GM12872 (cell line): ENCODE results near the gene SCMH1.

Experiments used
- CTCF ChIP-seq: IDR thresholded peaks from 3 replicates; pipeline ENCODE4 v1.5.1; 2011; ENCODE audit warnings: low read depth, mild to moderate bottlenecking, low read length, moderate library complexity; ENCODE audit not compliant: insufficient read depth

Gene SCMH1

DNA sequence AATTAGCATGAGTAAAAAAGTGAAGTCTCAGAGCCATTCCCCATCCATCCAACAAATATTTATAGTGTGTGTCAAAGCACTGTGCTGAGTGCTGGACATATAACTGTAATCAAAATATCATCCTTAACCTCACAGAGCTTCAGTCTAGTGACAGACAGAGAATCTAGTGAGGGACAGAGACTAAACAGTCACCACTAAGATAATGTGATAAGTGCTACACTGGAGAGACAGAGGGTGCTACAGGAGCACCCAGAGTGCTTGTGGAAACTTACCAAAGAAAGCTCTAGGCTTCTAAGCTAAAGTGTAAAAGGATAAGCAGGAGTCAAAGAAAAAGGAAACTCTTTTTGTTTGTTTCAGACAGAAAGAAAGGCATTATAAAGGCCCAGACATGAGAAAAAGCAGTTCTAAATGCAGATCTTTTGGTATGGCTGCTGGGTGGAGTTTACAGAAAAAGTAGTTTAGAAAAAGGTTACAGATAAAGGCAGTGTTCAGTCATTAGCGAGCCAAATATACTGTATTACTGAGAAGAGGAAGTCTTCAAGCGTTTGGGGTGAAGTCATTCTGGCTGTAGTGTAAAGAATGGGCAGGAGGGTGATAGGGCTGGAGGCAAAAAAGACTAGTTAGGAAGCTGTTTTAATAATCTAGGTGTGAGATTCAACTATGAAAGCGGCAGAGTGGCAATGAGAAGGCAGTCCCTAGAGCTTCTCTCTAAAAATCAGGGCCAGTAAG is 83.8 kb downstream of the SCMH1 start:
- no peak for TF ChIP-seq CTCF

- no peak for TF ChIP-seq CTCF
Observed at GRCh38 chr1:41155105-41155504, 87.0 kb downstream of the SCMH1 start.

DNA sequence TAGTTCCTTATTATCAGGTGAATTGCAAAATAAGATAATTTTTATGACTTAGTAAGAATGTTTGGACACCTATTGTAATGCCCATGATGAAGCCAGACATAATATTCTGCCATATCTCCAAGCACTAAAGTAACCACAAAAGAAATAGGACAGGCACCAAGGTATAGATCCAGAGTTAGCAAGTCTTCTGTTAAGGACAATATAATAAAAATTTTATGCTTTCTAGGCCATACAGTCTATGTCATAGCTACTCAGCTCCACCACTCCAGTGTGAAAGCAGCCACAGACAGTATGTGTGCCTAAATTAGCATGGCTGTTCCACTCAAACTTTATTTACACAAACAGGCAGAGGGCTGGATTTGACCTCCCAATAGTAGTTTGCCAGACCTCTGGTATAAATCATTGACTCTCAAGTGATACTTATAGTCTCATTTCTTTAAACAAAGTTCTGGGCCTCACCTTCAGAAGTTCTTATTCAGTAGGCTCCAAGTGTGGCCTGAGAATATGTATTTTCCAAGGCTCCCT is 88.3 kb downstream of the SCMH1 start:
- TF ChIP-seq CTCF: no peak

DNA sequence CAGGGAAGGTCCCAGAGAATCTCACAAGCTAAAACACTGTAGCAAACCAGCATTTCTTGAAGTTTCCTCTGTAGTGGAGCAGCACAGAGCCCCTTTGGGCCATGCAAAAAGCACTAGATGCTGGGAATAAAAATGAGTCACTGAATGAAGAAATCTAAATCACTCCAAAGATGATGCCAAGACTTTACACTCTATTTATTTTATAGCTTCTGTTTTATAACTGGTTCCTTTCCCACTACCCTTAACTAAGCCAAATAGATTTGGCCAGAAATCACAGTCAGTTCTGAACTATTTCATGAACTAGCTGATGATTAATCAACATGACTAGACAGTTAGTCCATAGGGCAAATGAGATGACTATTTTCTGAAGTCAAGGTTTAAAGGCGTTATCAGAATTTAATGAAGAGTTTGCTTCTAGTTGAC is 89.5 kb downstream of the SCMH1 start:
- no peak for TF ChIP-seq CTCF

- no peak for TF ChIP-seq CTCF
Observed at GRCh38 chr1:41151846-41152245, 90.3 kb downstream of the SCMH1 start.

DNA sequence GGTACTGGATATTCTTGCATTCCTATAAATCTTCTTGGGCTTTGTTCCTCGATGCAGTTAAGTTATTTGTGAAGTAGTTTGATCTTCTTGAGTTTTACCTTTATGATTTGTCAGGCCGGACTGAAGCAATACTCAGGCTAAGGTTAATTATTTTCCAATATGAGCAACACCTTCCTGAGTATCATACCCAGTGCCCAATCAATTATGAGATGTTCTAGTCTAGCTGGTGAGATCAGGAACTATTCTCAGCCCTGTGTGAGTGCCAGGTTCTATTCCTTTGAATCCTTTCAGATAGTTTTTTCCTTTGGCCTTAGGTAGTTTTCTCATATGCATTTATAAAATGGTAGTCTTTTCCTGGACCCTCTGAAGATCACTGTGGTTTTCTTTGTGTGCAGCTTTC is 92.5 kb downstream of the SCMH1 start:
- TF ChIP-seq CTCF: no peak

GRCh38 chr1:41144285-41144684 is 97.8 kb downstream of the SCMH1 start:
- TF ChIP-seq CTCF: no peak

DNA sequence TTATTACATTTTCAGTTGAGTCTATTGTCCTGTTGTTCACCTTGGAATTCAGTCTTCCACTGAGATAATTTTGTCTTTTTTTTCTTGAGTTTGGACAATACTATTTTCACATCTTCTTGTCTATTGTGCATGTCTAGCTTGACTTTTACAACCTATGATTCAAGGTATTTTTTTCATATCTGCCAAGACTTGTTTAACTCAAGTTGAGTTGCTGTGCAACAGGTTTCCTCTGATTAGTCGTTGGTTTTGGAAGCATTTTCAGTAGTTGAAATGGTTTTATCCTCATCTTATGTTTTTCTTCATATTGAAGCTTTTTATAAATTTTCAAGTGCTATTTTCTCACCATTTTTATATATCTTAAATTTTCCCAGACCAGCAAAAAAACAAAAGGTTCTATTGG is 103.6 kb downstream of the SCMH1 start:
- no peak for TF ChIP-seq CTCF
